Neural progenitor cell (in vitro differentiated cells): ENCODE measurements around the gene FAIM2.

Source experiments
- CTCF ChIP-seq: fragments of 200-600 bp; sonication (generic); IDR thresholded peaks from 2 replicates; pipeline ENCODE4 v1.5.1; 2017; ENCODE audit warnings: antibody characterized with exemption, mild to moderate bottlenecking
- EZH2 ChIP-seq: fragments of 200-600 bp; sonication (generic); IDR thresholded peaks from 2 replicates; pipeline ENCODE4 v1.6.1; 2017; ENCODE audit warnings: antibody characterized with exemption, mild to moderate bottlenecking, moderate library complexity

GRCh38 chr12:49920915-49921286, 17.2 kb upstream of the FAIM2 start:
- TF ChIP-seq CTCF (no peak), EZH2 (no peak)
